ENCODE results near the gene ZNF143. TPM values are rescaled to one million over a fixed set of nuclear protein-coding genes. Genes with fewer than 3 reads are reported as not detected.

Gene ZNF143
- total and polyA plus RNA-seq, 2 of the 13 experiments (the other 11 are each of a cell fraction or from before 2014, with no cell fraction given): 22.4 to 35.6 TPM

- 0 out of 2 replicates have a peak, but pooled peaks have one; percentile 56 for TF ChIP-seq AFF4 (CRISPR knock-in tag; IDR thresholded peaks at IDR 0.05)
- peak; percentile 95 for TF ChIP-seq MED1 (CRISPR knock-in tag; IDR thresholded peaks at IDR 0.05)
- no peak for TF ChIP-seq ADNP (CRISPR knock-in tag; IDR thresholded peaks at IDR 0.05)
- peak; percentile 68 for TF ChIP-seq BORCS8-MEF2B (CRISPR knock-in tag; IDR thresholded peaks at IDR 0.05)
- no peak for TF ChIP-seq ZNF460 (CRISPR knock-in tag; IDR thresholded peaks at IDR 0.05; ENCODE audit: borderline replicate concordance)
- 0 out of 2 replicates have a peak, but pooled peaks have one; percentile 54 for TF ChIP-seq ZNF605 (CRISPR knock-in tag; IDR thresholded peaks at IDR 0.05)
- peak; percentile 64; the same call in 1 of the 2 replicates for TF ChIP-seq YEATS2 (CRISPR knock-in tag; IDR thresholded peaks at IDR 0.05; ENCODE audit: borderline replicate concordance)
- no peak for TF ChIP-seq GLMP (CRISPR knock-in tag; IDR thresholded peaks at IDR 0.05; ENCODE audit: borderline replicate concordance)
- no peak for TF ChIP-seq RNF2 (conservative IDR thresholded peaks at IDR 0.05; ENCODE audit: low read depth)
- TF ChIP-seq ZBTB46 (CRISPR knock-in tag; IDR thresholded peaks at IDR 0.05; ENCODE audit: borderline replicate concordance): no peak
- TF ChIP-seq ZNF318 (CRISPR knock-in tag; IDR thresholded peaks at IDR 0.05): no peak
- TF ChIP-seq ZNF317 (CRISPR knock-in tag; IDR thresholded peaks at IDR 0.05): no peak
- TF ChIP-seq ZNF251 (CRISPR knock-in tag; IDR thresholded peaks at IDR 0.05): no peak
These were observed 108.2 kb downstream of the ZNF143 start (continued) for GRCh38 chr11:9568854-9569587.
